Neutrophil (primary cell): ENCODE results near the gene DOCK9.

ENCODE experiments used
- H3K27ac ChIP-seq: fragments of 200-600 bp; sonication (generic); 2 replicates; pipeline ENCODE4 v1.5.1; 2016; ENCODE audit warnings: mild to moderate bottlenecking, moderate library complexity
- H3K27me3 ChIP-seq: fragments of 200-600 bp; sonication (generic); 2 replicates; pipeline ENCODE4 v1.6.0; 2016; ENCODE audit warnings: mild to moderate bottlenecking
- H3K36me3 ChIP-seq: fragments of 200-600 bp; sonication (generic); 2 replicates; pipeline ENCODE4 v1.5.1; 2017
- H3K4me1 ChIP-seq, 2 experiments: fragments of 200-600 bp in 1 of 2; sonication (generic) in 1 of 2; 1 replicate in 1 of 2; 2 replicates in 1 of 2; pipeline versions ENCODE4 v1.5.1 to v1.6.1; 2013 to 2016; ENCODE audit warnings: low read depth in 1 of 2, low read length in 1 of 2, mild to moderate bottlenecking in 1 of 2, moderate library complexity in 1 of 2; ENCODE audit not compliant: control insufficient read depth in 1 of 2, insufficient read depth in 1 of 2
- H3K4me3 ChIP-seq, 2 experiments: fragments of 200-600 bp in 1 of 2; sonication (generic) in 1 of 2; 1 replicate in 1 of 2; 2 replicates in 1 of 2; pipeline ENCODE4 v1.5.1; 2013 to 2016; ENCODE audit warnings: low read depth in 1 of 2, low read length in 1 of 2, mild to moderate bottlenecking in 1 of 2, moderate library complexity in 1 of 2
- H3K9me3 ChIP-seq: fragments of 200-600 bp; sonication (generic); 2 replicates; pipeline ENCODE4 v1.5.1; 2016
- CTCF ChIP-seq: fragments of 200-600 bp; sonication (generic); IDR thresholded peaks from 2 replicates; pipeline ENCODE4 v1.5.1; 2016; ENCODE audit warnings: antibody characterized with exemption

Gene DOCK9

GRCh38 chr13:98966019-98966418 is 11.8 kb downstream of the DOCK9 start:
- no peak for TF ChIP-seq CTCF
- Histone ChIP-seq H3K4me1 (no peaks in the 10 kb centered on the region), H3K27me3 (peaks cover 56% of the 10 kb centered on the region), H3K9me3 (no peaks in the 10 kb centered on the region), H3K36me3 (no peaks in the 10 kb centered on the region), H3K27ac (no peak overlapping the region), H3K4me3 (no peak overlapping the region)

GRCh38 chr13:98965325-98965724 is 12.5 kb downstream of the DOCK9 start:
- no peak for TF ChIP-seq CTCF
- H3K36me3 ChIP-seq, result no peaks in the 10 kb centered on the region

GRCh38 chr13:98963917-98964316 is 13.9 kb downstream of the DOCK9 start:
- Histone ChIP-seq H3K36me3 (no peaks in the 10 kb centered on the region), H3K4me1 (no peaks in the 10 kb centered on the region), H3K27ac (no peak overlapping the region), H3K27me3 (peaks cover 50% of the 10 kb centered on the region), H3K9me3 (no peaks in the 10 kb centered on the region), H3K4me3 (no peak overlapping the region)
- no peak for TF ChIP-seq CTCF

More at GRCh38 chr13:98965325-98965724, 12.5 kb downstream of the DOCK9 start:
- no peak overlapping the region for H3K4me3 ChIP-seq
- no peak overlapping the region for H3K27ac ChIP-seq
- H3K4me1 ChIP-seq, result no peaks in the 10 kb centered on the region
- peaks cover 54% of the 10 kb centered on the region for H3K27me3 ChIP-seq
- no peaks in the 10 kb centered on the region for H3K9me3 ChIP-seq

GRCh38 chr13:98962901-98963590 is 14.8 kb downstream of the DOCK9 start:
- H3K4me3 ChIP-seq, result no peak overlapping the region
- H3K27ac ChIP-seq, result no peak overlapping the region
- H3K4me1 ChIP-seq, result no peaks in the 10 kb centered on the region
- no peak for TF ChIP-seq CTCF
- no peaks in the 10 kb centered on the region for H3K36me3 ChIP-seq
- H3K9me3 ChIP-seq, result no peaks in the 10 kb centered on the region
- peaks cover 44% of the 10 kb centered on the region for H3K27me3 ChIP-seq

- TF ChIP-seq CTCF, result no peak
- no peak overlapping the region for H3K4me3 ChIP-seq
- no peaks in the 10 kb centered on the region for H3K9me3 ChIP-seq
- peaks cover 32% of the 10 kb centered on the region for H3K27me3 ChIP-seq
- no peaks in the 10 kb centered on the region for H3K36me3 ChIP-seq
- H3K27ac ChIP-seq, result no peak overlapping the region
- H3K4me1 ChIP-seq, result no peaks in the 10 kb centered on the region
Measured at GRCh38 chr13:98961503-98962105, 16.3 kb downstream of the DOCK9 start.
